PC-9 (cell line): ENCODE results near the gene LYPD3. TPM values are rescaled to one million over a fixed set of nuclear protein-coding genes. Genes with fewer than 3 reads are reported as not detected.

Source experiments
- BruUV-seq: library from RNA; stranded (reverse); fragments of 400-500 nt; replicated peaks from 2 replicates; lab custom pipeline; 2021; lab: Mats Ljungman, UMichigan
- CTCF ChIA-PET: fragments of 300-600 bp; sonication (Branson Sonifier 250); formaldehyde crosslinking; loops from one replicate; lab custom pipeline; 2022; ENCODE audit warnings: antibody characterized with exemption; lab: Charles Lee
- POLR2A ChIA-PET: fragments of 300-600 bp; sonication (Branson Sonifier 250); formaldehyde crosslinking; loops from one replicate; lab custom pipeline; 2022; ENCODE audit warnings: antibody characterized with exemption; ENCODE audit not compliant: unreplicated experiment; lab: Charles Lee
- DNase-seq, 2 experiments: peaks; one replicate each; pipeline versions ENCODE4 v3.0.0 to v3.0.0-alpha.2; 2015 to 2022; ENCODE audit warnings: mixed read lengths in 1 of 2
- H2AFZ ChIP-seq: fragments of 200-600 bp; sonication (generic); 2 replicates; pipeline ENCODE4 v1.8.1; 2017; ENCODE audit warnings: antibody characterized with exemption
- H3F3A ChIP-seq: fragments of 200-600 bp; sonication (generic); 2 replicates; pipeline ENCODE4 v1.8.1; 2017; ENCODE audit warnings: antibody characterized with exemption, mild to moderate bottlenecking, low read depth; ENCODE audit not compliant: insufficient read depth
- H3K27ac ChIP-seq: fragments of 200-600 bp; sonication (generic); 2 replicates; pipeline ENCODE4 v1.6.1; 2016; ENCODE audit warnings: mixed run types
- H3K27me3 ChIP-seq: fragments of 200-600 bp; sonication (generic); 2 replicates; pipeline ENCODE4 v1.6.1; 2016; ENCODE audit warnings: low read depth, mixed run types; ENCODE audit not compliant: insufficient read depth
- H3K36me3 ChIP-seq: fragments of 200-600 bp; sonication (generic); 2 replicates; pipeline ENCODE4 v1.6.1; 2016; ENCODE audit warnings: low read depth, mixed run types
- H3K4me1 ChIP-seq: fragments of 200-600 bp; sonication (generic); replicated peaks from 2 replicates; pipeline ENCODE4 v1.6.1; 2016; ENCODE audit warnings: mixed run types; ENCODE audit not compliant: insufficient read depth
- H3K4me2 ChIP-seq: fragments of 200-600 bp; sonication (generic); 2 replicates; pipeline ENCODE4 v1.6.1; 2017; ENCODE audit warnings: mixed run types
- H3K4me3 ChIP-seq: fragments of 200-600 bp; sonication (generic); 2 replicates; pipeline ENCODE4 v1.6.1; 2016; ENCODE audit warnings: mixed run types
- H3K79me2 ChIP-seq: fragments of 200-600 bp; sonication (generic); 2 replicates; pipeline ENCODE4 v1.6.1; 2017; ENCODE audit warnings: low read depth, mixed run types
- H3K9me2 ChIP-seq: fragments of 200-600 bp; sonication (generic); 2 replicates; pipeline ENCODE4 v1.8.1; 2017; ENCODE audit warnings: mild to moderate bottlenecking; ENCODE audit not compliant: insufficient read depth
- H3K9me3 ChIP-seq: fragments of 200-600 bp; sonication (generic); 2 replicates; pipeline ENCODE4 v1.8.1; 2016; ENCODE audit warnings: low read depth; ENCODE audit not compliant: insufficient read depth
- H4K20me1 ChIP-seq: fragments of 200-600 bp; sonication (generic); 2 replicates; pipeline ENCODE4 v1.8.1; 2017; ENCODE audit not compliant: insufficient read depth
- EZH2 ChIP-seq: fragments of 200-600 bp; sonication (generic); IDR thresholded peaks from 2 replicates; pipeline ENCODE4 v1.8.0; 2017; ENCODE audit warnings: antibody characterized with exemption, low read depth
- intact Hi-C: fragments of 100-400 bp; cut with micrococcal nuclease; formaldehyde crosslinking; loops from one replicate; pipeline ENCODE4 v1.10.0; 2022; ENCODE audit not compliant: unreplicated experiment
- total RNA-seq: library from RNA; stranded (reverse); gene quantifications from 2 replicates; pipeline ENCODE4 v1.2.3, GENCODE V29; 2021
- TF ChIP-seq, protein P1 (sequence below): fragments of 200-600 bp; sonication (generic); conservative IDR thresholded peaks from 2 replicates; pipeline ENCODE4 v1.6.1; 2017; ENCODE audit warnings: mixed run types, antibody characterized with exemption, mild to moderate bottlenecking, moderate library complexity

Gene LYPD3
- total RNA-seq, 1 experiment from 2014 or later = 70.8 TPM

DNA sequence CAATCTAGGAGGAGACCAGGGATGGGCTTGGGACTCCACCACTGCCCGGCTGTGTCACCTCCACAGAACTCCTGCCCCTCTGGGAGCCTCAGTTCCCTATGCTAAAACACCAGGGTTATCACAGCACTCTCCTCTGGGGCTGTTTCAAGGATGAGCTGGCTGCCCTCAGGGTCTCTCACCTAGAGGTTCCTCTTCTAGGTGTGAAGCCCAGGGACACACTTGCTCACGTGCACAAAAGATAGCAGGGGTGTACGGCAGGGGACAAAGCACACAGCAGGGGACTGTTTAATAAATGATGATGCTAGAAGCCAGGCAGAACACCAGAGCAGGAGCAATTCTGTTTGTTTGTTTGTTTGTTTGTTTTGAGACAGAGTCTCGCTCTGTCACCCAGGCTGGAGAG lies 16.8 kb upstream of the LYPD3 start:
- Histone ChIP-seq H3K79me2 (no peaks in the 10 kb centered on the region), H3K9me3 (no peaks in the 10 kb centered on the region), H3K9me2 (no peaks in the 10 kb centered on the region), H4K20me1 (no peaks in the 10 kb centered on the region), H3K4me2 (no peak overlapping the region), H3K36me3 (no peaks in the 10 kb centered on the region), H2AFZ (no peak overlapping the region), H3F3A (peaks cover 4% of the 10 kb centered on the region), H3K27ac (no peak overlapping the region), H3K4me3 (no peak overlapping the region), H3K27me3 (no peaks in the 10 kb centered on the region), H3K4me1 (no peaks in the 10 kb centered on the region)
- no peak for TF ChIP-seq EZH2
- no TSS peak for BruUV-seq
- ChIA-PET POLR2A (no interaction called here), CTCF (no interaction called here)
- no peak for DNase-seq
- intact Hi-C loops = no loop called here

- no TSS peak for BruUV-seq
- no peaks in the 10 kb centered on the region; the same call in 1 of the 2 replicates for H3K4me1 ChIP-seq
- H4K20me1 ChIP-seq = no peaks in the 10 kb centered on the region
- H3K4me2 ChIP-seq = no peak overlapping the region
- POLR2A ChIA-PET = no interaction called here
- peaks cover 9% of the 10 kb centered on the region for H3F3A ChIP-seq
- H3K36me3 ChIP-seq = no peaks in the 10 kb centered on the region
- H2AFZ ChIP-seq = no peak overlapping the region
- no peaks in the 10 kb centered on the region for H3K9me2 ChIP-seq
- H3K27me3 ChIP-seq = no peaks in the 10 kb centered on the region
- H3K27ac ChIP-seq = no peak overlapping the region
- DNase-seq = no peak
- H3K79me2 ChIP-seq = no peaks in the 10 kb centered on the region
- CTCF ChIA-PET = no interaction called here
- H3K4me3 ChIP-seq = no peak overlapping the region
- intact Hi-C loops = no loop called here
- TF ChIP-seq, protein P1, sequence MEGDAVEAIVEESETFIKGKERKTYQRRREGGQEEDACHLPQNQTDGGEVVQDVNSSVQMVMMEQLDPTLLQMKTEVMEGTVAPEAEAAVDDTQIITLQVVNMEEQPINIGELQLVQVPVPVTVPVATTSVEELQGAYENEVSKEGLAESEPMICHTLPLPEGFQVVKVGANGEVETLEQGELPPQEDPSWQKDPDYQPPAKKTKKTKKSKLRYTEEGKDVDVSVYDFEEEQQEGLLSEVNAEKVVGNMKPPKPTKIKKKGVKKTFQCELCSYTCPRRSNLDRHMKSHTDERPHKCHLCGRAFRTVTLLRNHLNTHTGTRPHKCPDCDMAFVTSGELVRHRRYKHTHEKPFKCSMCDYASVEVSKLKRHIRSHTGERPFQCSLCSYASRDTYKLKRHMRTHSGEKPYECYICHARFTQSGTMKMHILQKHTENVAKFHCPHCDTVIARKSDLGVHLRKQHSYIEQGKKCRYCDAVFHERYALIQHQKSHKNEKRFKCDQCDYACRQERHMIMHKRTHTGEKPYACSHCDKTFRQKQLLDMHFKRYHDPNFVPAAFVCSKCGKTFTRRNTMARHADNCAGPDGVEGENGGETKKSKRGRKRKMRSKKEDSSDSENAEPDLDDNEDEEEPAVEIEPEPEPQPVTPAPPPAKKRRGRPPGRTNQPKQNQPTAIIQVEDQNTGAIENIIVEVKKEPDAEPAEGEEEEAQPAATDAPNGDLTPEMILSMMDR = no peak
- no peak for TF ChIP-seq EZH2
- no peaks in the 10 kb centered on the region for H3K9me3 ChIP-seq
Observed at GRCh38 chr19:43481701-43482100, 16.3 kb upstream of the LYPD3 start.

DNA sequence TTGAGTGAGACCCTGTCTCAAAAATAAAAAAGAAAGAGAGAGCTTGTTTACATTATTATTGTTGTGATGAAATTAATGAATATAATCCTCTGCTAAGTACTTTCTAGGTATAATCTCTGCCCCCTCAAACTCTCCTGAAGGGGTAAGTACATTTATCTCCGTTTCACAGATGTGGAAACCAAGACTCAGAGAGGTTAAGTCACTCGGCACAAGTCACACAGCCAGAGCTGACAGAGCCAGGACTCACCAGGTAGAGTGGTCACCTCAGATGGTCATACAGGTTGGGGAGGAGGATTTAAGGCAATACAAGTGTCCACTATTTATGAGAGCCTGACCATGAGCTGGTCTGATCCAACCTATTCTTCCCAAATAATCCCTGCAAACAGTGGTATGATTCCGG lies 15.2 kb upstream of the LYPD3 start:
- Histone ChIP-seq H3K36me3 (no peaks in the 10 kb centered on the region), H3K79me2 (no peaks in the 10 kb centered on the region), H3K27me3 (no peaks in the 10 kb centered on the region), H2AFZ (no peak overlapping the region), H3K4me1 (peaks cover 4% of the 10 kb centered on the region), H3K9me3 (no peaks in the 10 kb centered on the region), H3F3A (peaks cover 20% of the 10 kb centered on the region), H3K4me3 (no peak overlapping the region), H3K27ac (no peak overlapping the region), H4K20me1 (no peaks in the 10 kb centered on the region), H3K4me2 (no peak overlapping the region), H3K9me2 (no peaks in the 10 kb centered on the region)
- no peak for TF ChIP-seq EZH2
- TF ChIP-seq, protein P1 = no peak
- ChIA-PET POLR2A (interaction anchor here (0.5 to 0.6 kb wide), 2 partner anchors 23 to 55 kb away, joined by 4 to 7 read pairs; no protein-coding TSS in a partner anchor), CTCF (no interaction called here)
- BruUV-seq = no TSS peak
- intact Hi-C loops = no loop called here
- no peak for DNase-seq
